22Rv1 (cell line): Measurements from ENCODE around the gene CAB39L.
"Not testable (repeated sequence)": the region's sequence is repeated elsewhere in the genome, so short reads cannot be mapped to it uniquely, and the experiment has no call there.

ENCODE experiments used
- CTCF ChIP-seq: fragments of 450-650 bp; IDR thresholded peaks from 2 replicates; pipeline ENCODE4 v1.5.1; 2017; ENCODE audit warnings: mild to moderate bottlenecking
- ZFX ChIP-seq: fragments of 450-650 bp; IDR thresholded peaks from 2 replicates; pipeline ENCODE4 v1.6.1; 2017; ENCODE audit warnings: antibody characterized with exemption, borderline replicate concordance

GRCh38 chr13:49327145-49327544 is 116.7 kb downstream of the CAB39L start:
- TF ChIP-seq CTCF, ZFX: not testable (repeated sequence)
